Measurements from ENCODE around the gene UBL3.

UBL3 gene

GRCh38 chr13:29767006-29767405, 83.4 kb downstream of the UBL3 start:
- Histone ChIP-seq H3K4me3 (ENCODE audit: low read depth, low read length) (no peak overlapping the region), H3K27ac (ENCODE audit: extremely low read depth, low read depth, low read length) (no peak overlapping the region), H3K4me1 (ENCODE audit: control insufficient read depth, insufficient read depth, low read length) (no peaks in the 10 kb centered on the region), H3K9me3 (ENCODE audit: control insufficient read depth, insufficient read depth, low read depth, low read length) (no peaks in the 10 kb centered on the region), H3K36me3 (ENCODE audit: control insufficient read depth in 2 of 2, insufficient read depth in 1 of 2, low read length in 2 of 2) (peaks cover 0 to 10% of the 10 kb centered on the region in 2 experiments; a peak in 1 of 3 replicates)
- CTCF ChIA-PET: no interaction called here
- POLR2A ChIA-PET: no interaction called here
- TF ChIP-seq PRDM10 (tag by site-specific recombination; IDR thresholded peaks at IDR 0.05) (no peak), ZNF707 (tag by site-specific recombination; IDR thresholded peaks at IDR 0.05) (no peak), ZNF404 (tag by site-specific recombination; IDR thresholded peaks at IDR 0.05) (no peak), ZNF600 (tag by site-specific recombination; IDR thresholded peaks at IDR 0.05) (no peak), ZNF660 (tag by site-specific recombination; IDR thresholded peaks at IDR 0.05) (no peak), ZNF555 (tag by site-specific recombination; conservative IDR thresholded peaks at IDR 0.05) (no peak), GLI2 (tag by site-specific recombination; IDR thresholded peaks at IDR 0.05; ENCODE audit: borderline replicate concordance, low read depth) (no peak), ZNF175 (tag by site-specific recombination; IDR thresholded peaks at IDR 0.05) (no peak), ZNF658 (tag by site-specific recombination; IDR thresholded peaks at IDR 0.05) (no peak), ZNF626 (tag by site-specific recombination; IDR thresholded peaks at IDR 0.05) (no peak), ZSCAN18 (tag by site-specific recombination; IDR thresholded peaks at IDR 0.05) (no peak), TSHZ1 (tag by site-specific recombination; IDR thresholded peaks at IDR 0.05; ENCODE audit: borderline replicate concordance) (no peak), ZNF596 (tag by site-specific recombination; IDR thresholded peaks at IDR 0.05) (no peak), CTCF (tag by site-specific recombination; IDR thresholded peaks at IDR 0.05) (no peak), MEIS1 (CRISPR knock-in tag; IDR thresholded peaks at IDR 0.05; ENCODE audit: borderline replicate concordance) (no peak), ZNF585B (tag by site-specific recombination; IDR thresholded peaks at IDR 0.05) (no peak), ZNF664 (tag by site-specific recombination; IDR thresholded peaks at IDR 0.05) (no peak), ZNF169 (tag by site-specific recombination; IDR thresholded peaks at IDR 0.05) (no peak)
